Motor neuron (in vitro differentiated cells): ENCODE results near the gene SSBP3. TPM values are rescaled to one million over a fixed set of nuclear protein-coding genes. Genes with fewer than 3 reads are reported as not detected.
"Not testable (repeated sequence)": the region's sequence is repeated elsewhere in the genome, so short reads cannot be mapped to it uniquely, and the experiment has no call there.

Source experiments
- ATAC-seq, 8 experiments: fragments of 200-7000 bp; cut with Tn5 transposase; replicated peaks in 6 of 8; 2 replicates each; pipeline ENCODE4 v1.8.0; 2021; ENCODE audit warnings: mild to moderate bottlenecking in 8 of 8, moderate library complexity in 8 of 8
- H3K27ac ChIP-seq, 2 donors: fragments of 250-450 bp; sonication (Bioruptor Pico); 2 replicates each; pipeline ENCODE4 v1.9.0; 2021; ENCODE audit warnings: antibody characterized with exemption in 2 of 2, mild to moderate bottlenecking in 2 of 2, moderate library complexity in 1 of 2
- H3K4me1 ChIP-seq, 2 donors: fragments of 250-450 bp; sonication (Bioruptor Pico); replicated peaks in 1 of 2; 2 replicates each; pipeline ENCODE4 v1.6.1; 2021; ENCODE audit warnings: antibody characterized with exemption in 2 of 2, mild to moderate bottlenecking in 2 of 2, moderate library complexity in 1 of 2
- H3K4me3 ChIP-seq, 5 donors: fragments of 250-450 bp; sonication (Bioruptor Pico); 2 replicates each; pipeline ENCODE4 v1.9.0; 2021; ENCODE audit warnings: antibody characterized with exemption in 5 of 5, mild to moderate bottlenecking in 5 of 5, moderate library complexity in 4 of 5
- WGBS, 10 experiments: fragments of 450-650 bp; shearing (Covaris generic); methylation state at CpG; one replicate each; pipeline ENCODE4 v1.0.0; 2022; 5-methylcytosine and 5-hydroxymethylcytosine counted together
- in situ Hi-C, 9 experiments: fragments of 400-800 bp; cut with MboI; loops; one replicate each; pipeline ENCODE4 v1.15.0; 2021; ENCODE audit warnings: low sequenced_read_pairs in 9 of 9, low pct_unique_long_range_greater_than_20kb in 2 of 9; ENCODE audit not compliant: unreplicated experiment in 9 of 9
- total RNA-seq, 8 experiments: library from RNA; unstranded; fragments of 300-600 nt; gene quantifications; 2 replicates each; pipeline versions ENCODE4 v1.2.3 to v1.2.4, GENCODE V29; 2022

The SSBP3 gene
- total RNA-seq, 8 experiments from 2014 or later, result 11.3 to 183 (median 60.4) TPM

GRCh38 chr1:54224233-54224632 lies 182.0 kb downstream of the SSBP3 start:
- 40 to 93% (median 82%) methylated on average over 1 to 6 of the region's 6 CpGs; no CpG with 5 or more reads in 4 of the 10 experiments for WGBS, 10 experiments
- peaks cover 20 to 37% of the 10 kb centered on the region in 2 donors for H3K4me1 ChIP-seq
- no peak overlapping the region for H3K4me3 ChIP-seq
- in situ Hi-C loops, result no loop called here
- no peak overlapping the region for H3K27ac ChIP-seq
- ATAC-seq, result no peak

- ATAC-seq, result no peak
- Histone ChIP-seq H3K4me3 (no peak overlapping the region), H3K27ac (peak overlapping the region in 1 of 2 donors; percentile 29), H3K4me1 (peaks cover 20 to 37% of the 10 kb centered on the region in 2 donors)
- in situ Hi-C loops, result no loop called here
- 87 to 100% (median 97%) methylated on average over 2 to 12 of the region's 16 CpGs; no CpG with 5 or more reads in 4 of the 10 experiments for WGBS, 10 experiments
These were observed 182.6 kb downstream of the SSBP3 start for GRCh38 chr1:54223441-54224202.

GRCh38 chr1:54222711-54223110 lies 183.5 kb downstream of the SSBP3 start:
- ATAC-seq, result no peak
- Histone ChIP-seq H3K4me1 (peaks cover 20 to 28% of the 10 kb centered on the region in 2 donors), H3K4me3 (no peak overlapping the region), H3K27ac (no peak overlapping the region)
- in situ Hi-C loops, result no loop called here
- 67 to 97% (median 82%) methylated on average over 1 to 4 of the region's 6 CpGs; no CpG with 5 or more reads in 3 of the 10 experiments for whole genome bisulfite sequencing, 10 experiments

- peaks cover 17 to 20% of the 10 kb centered on the region in 2 donors for H3K4me1 ChIP-seq
- no peak overlapping the region for H3K4me3 ChIP-seq
- in situ Hi-C loops, result no loop called here
- WGBS, 10 experiments, result 86 to 100% (median 95%) methylated on average over 1 to 4 of the region's 7 CpGs; no CpG with 5 or more reads in 5 of the 10 experiments
- H3K27ac ChIP-seq, result no peak overlapping the region
- ATAC-seq, result no peak
These were observed 184.2 kb downstream of the SSBP3 start for GRCh38 chr1:54221867-54222484.

- H3K4me3 ChIP-seq, result no peak overlapping the region
- H3K27ac ChIP-seq, result no peak overlapping the region
- ATAC-seq, result no peak
- in situ Hi-C loops, result no loop called here
- 72 to 100% (median 95%) methylated on average over 1 to 9 of the region's 12 CpGs; no CpG with 5 or more reads in 2 of the 10 experiments for WGBS, 10 experiments
- H3K4me1 ChIP-seq, result peaks cover 13 to 19% of the 10 kb centered on the region in 2 donors
These were observed 184.9 kb downstream of the SSBP3 start for GRCh38 chr1:54221113-54221834.

GRCh38 chr1:54220004-54220811 lies 186.0 kb downstream of the SSBP3 start:
- peaks cover 13 to 19% of the 10 kb centered on the region in 2 donors for H3K4me1 ChIP-seq
- no peak overlapping the region for H3K4me3 ChIP-seq
- WGBS, 10 experiments, result 23 to 68% (median 56%) methylated on average over 3 to 13 of the region's 18 CpGs; no CpG with 5 or more reads in 4 of the 10 experiments
- H3K27ac ChIP-seq, result peak overlapping the region in 1 of 2 donors; percentile 9
- ATAC-seq, result peak in 7 of 8 experiments; percentile 29 to 85 (median 82)
- in situ Hi-C loops, result no loop called here

GRCh38 chr1:54219688-54220003 lies 186.5 kb downstream of the SSBP3 start:
- WGBS, 10 experiments, result 0 to 100% (median 87%) methylated on average over 1 to 3 of the region's 3 CpGs; no CpG with 5 or more reads in 1 of the 10 experiments
- no peak overlapping the region for H3K4me3 ChIP-seq
- no peak overlapping the region for H3K27ac ChIP-seq
- ATAC-seq, result no peak
- peaks cover 13 to 19% of the 10 kb centered on the region in 2 donors for H3K4me1 ChIP-seq
- in situ Hi-C loops, result no loop called here

GRCh38 chr1:54218883-54219687 lies 187.1 kb downstream of the SSBP3 start:
- H3K4me3 ChIP-seq, result no peak overlapping the region
- peak in 3 of 8 experiments; percentile 41 to 71 (median 64) for ATAC-seq
- 50 to 100% (median 92%) methylated on average over 1 to 10 of the region's 11 CpGs; no CpG with 5 or more reads in 3 of the 10 experiments for WGBS, 10 experiments
- peaks cover 13 to 19% of the 10 kb centered on the region in 2 donors for H3K4me1 ChIP-seq
- peak overlapping the region in 1 of 2 donors; percentile 12 for H3K27ac ChIP-seq
- in situ Hi-C loops, result no loop called here

GRCh38 chr1:54215523-54215922 lies 190.7 kb downstream of the SSBP3 start:
- Histone ChIP-seq H3K4me1 (peaks cover 11 to 13% of the 10 kb centered on the region in 2 donors), H3K27ac (no peak overlapping the region), H3K4me3 (no peak overlapping the region)
- in situ Hi-C loops, result no loop called here
- whole genome bisulfite sequencing, 10 experiments, result 81 to 100% (median 95%) methylated on average over 1 to 7 of the region's 9 CpGs; no CpG with 5 or more reads in 2 of the 10 experiments
- ATAC-seq, result no peak

GRCh38 chr1:54212872-54213271 lies 193.3 kb downstream of the SSBP3 start:
- ATAC-seq, result no peak
- Histone ChIP-seq H3K4me1 (no peaks in the 10 kb centered on the region), H3K4me3 (no peak overlapping the region), H3K27ac (no peak overlapping the region)
- WGBS, 10 experiments, result 63 to 100% (median 67%) methylated on average over 1 of the region's 1 CpG; no CpG with 5 or more reads in 5 of the 10 experiments
- in situ Hi-C loops, result no loop called here

- in situ Hi-C loops, H3K27ac ChIP-seq, H3K4me1 ChIP-seq, H3K4me3 ChIP-seq: not testable (repeated sequence)
- peak in 6 of 8 experiments; percentile 12 to 85 (median 60) for ATAC-seq
- 46 to 100% (median 58%) methylated on average over 1 to 4 of the region's 4 CpGs; no CpG with 5 or more reads in 5 of the 10 experiments for WGBS, 10 experiments
These were observed 198.3 kb downstream of the SSBP3 start for GRCh38 chr1:54207896-54208295.

- Histone ChIP-seq H3K27ac (no peak overlapping the region), H3K4me3 (no peak overlapping the region), H3K4me1 (no peaks in the 10 kb centered on the region)
- WGBS, 10 experiments, result 0 to 100% (median 90%) methylated on average over 1 of the region's 1 CpG; no CpG with 5 or more reads in 5 of the 10 experiments
- no peak for ATAC-seq
- in situ Hi-C loops, result no loop called here
These were observed 198.9 kb downstream of the SSBP3 start for GRCh38 chr1:54207287-54207686.
